GM21526 (cell line): ENCODE data around the gene ABCC4.
"Not testable (repeated sequence)": the region's sequence is repeated elsewhere in the genome, so short reads cannot be mapped to it uniquely, and the experiment has no call there.

ENCODE experiments used
- ATAC-seq: cut with Tn5 transposase; IDR thresholded peaks from one replicate; pipeline ENCODE4 v1.9.1; 2021; ENCODE audit warnings: moderate library complexity; ENCODE audit not compliant: unreplicated experiment, low FRiP score

The ABCC4 gene

DNA sequence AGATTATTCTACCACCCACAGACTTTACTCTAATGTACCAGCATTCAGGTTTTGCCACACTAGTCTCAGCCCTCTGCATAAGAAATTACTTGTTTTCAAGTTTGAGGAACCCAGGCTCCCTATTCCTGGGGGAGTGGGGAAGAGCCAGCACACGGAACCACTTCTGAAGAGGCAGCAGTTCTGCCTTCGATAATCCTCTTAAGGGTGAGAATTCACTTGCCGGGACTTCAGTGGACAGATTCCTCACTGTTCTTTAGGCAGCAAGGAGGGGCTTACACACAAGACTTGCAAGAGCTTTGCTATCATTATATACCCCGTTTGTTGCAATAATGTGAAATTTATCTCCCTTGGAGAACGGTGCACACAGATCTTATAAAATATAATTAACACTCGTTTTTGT, 133.1 kb downstream of the ABCC4 start:
- ATAC-seq = no peak

DNA sequence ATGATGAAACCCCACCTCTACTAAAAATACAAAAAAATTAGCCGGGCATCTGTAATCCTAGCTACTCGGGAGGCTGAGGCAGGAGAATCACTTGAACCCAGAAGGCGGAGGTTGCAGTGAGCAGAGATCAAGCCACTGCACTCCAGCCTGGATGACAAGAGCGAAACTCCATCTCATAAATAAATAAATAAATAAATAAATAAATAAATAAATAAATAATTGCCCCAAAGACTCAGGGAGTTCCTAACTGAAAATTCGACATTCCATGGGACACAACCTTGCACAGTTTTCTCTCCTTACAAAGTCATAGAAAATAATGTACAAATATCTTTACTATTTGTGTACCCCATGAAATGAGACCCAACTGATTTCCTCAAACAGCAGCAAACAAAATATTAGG, 134.2 kb downstream of the ABCC4 start:
- ATAC-seq = not testable (repeated sequence)

DNA sequence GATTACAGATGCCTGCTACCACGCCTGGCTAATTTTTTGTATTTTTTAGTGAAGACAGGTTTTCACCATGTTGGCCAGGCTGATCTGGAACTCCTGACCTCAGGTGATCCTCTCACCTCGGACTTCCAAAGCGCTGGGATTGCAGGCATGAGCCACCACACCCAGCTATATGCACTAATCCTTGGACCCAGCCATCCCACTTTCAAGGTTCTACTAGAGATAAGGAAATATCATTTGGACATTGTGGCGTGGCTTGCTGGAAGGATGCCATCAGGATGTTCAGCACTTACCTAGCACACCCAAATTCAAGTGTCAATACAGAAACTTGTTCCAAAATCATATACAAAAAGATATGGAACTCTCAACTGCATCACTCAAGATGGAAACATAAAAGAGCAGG, 136.4 kb downstream of the ABCC4 start:
- ATAC-seq = no peak

DNA sequence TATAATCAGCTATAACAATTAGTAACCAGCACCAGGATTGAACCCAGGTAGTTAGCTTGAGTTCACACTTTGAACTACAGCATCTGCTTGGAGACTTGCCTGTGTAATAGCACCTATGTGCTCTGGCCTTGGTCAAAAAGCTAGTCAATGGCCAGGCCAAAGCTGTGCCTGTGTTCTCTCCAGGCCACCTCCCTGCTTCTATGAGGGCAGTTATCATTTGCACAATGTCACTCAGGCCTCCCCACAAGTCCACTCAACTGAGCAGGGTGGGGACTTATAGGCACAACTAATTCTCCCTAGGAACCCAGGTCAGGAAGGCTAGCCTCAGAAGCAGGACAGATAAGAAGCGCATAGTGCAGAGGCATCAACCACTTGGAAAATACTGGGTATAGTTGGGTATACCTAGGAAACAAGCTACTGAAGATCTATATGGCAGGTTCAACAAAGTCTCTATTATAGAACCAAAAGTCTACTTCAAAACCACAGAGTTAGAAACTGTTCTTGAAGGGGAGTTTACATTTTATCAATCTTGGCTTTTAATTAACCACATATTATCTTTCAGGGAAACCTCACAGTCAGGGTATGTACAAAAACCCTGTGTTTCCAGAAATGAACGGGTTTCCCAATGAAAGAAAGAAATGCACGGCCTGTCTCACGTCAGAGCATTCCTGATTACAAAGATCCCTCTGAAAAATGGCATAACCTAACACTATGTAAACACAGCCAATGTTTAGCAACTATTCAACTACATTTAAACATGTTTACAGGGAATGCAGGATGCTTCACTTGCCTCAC, 140.9 kb downstream of the ABCC4 start:
- ATAC-seq = no peak

DNA sequence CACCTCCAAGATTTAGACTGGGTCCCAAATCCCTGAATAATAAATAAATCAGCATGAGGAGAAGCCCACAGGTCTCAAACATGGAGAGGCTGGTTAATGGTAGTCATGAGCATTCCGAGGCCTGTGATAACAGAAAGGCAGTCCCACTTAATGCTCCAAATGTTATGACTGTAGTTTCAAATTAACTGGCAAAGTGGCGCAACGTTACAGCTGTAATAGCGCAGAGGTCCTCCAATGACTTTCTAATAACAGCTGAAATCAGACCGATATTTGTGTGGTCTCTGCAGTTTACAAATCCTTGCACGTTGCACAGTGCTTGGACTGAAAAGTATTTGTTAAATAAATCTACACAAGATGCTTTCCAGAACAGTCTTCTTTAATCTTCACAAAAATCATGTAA, 141.8 kb downstream of the ABCC4 start:
- ATAC-seq = no peak

DNA sequence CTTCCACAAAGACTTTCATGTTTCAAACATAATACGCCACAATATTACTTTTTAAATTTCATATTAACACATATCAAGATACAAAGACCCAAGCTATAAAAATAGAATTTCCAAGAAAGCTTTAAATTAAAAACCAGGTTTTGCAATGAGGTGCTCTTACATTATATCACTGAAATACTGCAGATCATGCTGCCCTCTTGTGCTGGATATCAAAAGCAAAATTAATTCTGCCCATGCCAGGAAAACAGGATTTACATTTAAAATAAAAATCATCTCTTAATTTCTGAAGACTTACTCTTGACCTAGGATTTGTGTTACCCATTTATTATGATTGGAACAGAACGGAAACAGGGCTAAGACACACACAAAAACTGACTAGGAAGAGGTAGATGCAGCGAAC, 145.0 kb downstream of the ABCC4 start:
- no peak for ATAC-seq

DNA sequence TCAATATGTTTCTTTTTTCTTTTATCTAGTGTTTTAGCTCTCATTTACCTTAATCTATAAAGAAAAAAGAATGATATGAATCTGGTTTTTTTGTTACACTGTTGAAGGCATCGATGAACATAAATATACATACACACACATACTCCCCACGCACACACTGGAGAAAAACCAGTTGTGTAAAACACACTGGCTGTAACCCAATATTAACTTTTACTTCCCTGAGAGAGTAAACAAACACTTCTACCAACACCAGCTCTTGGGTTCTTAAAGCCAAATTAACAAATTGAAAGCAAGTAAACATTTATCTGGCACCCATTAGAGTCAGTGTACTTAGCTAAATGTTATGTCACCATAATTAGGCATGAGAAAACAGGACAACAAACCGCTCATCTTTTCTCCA, 145.7 kb downstream of the ABCC4 start:
- ATAC-seq = no peak

DNA sequence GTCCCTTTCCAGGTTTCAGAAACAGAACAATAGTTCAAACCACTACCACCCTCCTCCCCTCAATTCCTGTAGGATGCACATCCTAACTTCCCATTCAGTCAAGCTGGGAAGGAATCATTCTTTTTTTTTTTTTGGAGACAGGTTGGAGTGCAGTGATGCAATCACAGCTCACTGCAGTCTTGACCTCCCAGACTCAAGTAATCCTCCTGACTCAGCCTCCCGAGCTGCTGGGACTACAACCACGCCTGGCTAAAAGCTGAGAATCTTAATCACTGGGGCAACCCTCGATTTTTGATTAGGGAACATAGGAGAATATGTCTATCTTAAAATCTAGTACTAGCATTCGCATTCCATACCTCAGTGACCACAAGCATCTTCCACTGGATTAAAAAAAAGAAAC, 146.2 kb downstream of the ABCC4 start:
- no peak for ATAC-seq

DNA sequence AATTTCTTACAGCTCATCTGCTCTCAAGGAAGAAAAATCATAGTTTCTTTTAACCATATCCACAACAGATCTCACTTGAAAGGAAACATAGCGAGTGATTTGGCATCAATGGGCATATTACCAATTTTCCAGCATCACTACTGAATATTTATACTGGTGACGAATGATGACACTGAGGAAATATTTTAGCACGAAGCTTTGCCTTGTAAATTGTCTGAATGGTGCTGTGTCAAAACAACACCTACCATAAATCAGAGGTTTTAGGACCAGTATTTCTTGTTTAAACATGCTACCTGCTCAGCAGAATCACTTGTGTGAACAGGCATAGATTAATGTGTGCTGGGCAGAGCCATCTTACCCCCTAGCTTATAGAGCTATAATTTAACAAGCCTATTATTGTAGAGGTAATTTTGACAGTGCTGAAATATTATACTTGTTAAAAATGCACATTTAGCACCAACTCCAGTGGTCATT, 146.8 kb downstream of the ABCC4 start:
- ATAC-seq = no peak

DNA sequence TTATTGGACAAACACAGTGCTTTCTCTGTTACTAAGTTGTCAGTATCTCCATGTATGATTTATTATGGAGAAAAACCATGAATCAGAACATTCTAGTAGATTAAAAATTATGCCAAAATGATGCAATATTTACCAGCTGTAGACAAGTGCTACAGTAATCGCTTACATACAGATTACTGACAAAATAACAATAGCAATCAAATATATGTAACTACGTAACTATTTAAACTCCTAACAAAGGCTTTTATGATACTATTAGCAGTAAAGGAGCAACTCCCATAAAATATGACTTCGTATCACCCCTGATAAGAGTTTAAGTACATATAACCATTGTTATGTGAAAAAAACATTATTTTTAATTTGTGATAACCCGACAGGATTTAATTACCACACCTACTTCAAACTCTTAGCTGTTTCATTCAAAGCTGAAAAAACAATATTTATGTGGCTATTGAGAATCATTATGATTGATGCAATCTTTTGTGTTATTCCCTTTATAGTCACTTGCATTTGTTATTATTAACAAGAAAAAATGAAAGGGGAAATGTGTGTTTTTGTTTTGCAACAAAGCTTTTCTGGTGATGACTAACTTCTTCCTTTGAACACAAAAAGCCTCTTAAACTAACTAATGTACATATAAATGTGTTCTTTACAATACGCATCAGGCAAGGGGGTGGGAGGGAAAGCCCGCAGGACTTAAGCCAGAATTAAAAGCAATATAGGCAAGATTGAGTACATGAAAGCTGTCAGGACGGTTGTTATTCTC, 147.4 kb downstream of the ABCC4 start:
- no peak for ATAC-seq

DNA sequence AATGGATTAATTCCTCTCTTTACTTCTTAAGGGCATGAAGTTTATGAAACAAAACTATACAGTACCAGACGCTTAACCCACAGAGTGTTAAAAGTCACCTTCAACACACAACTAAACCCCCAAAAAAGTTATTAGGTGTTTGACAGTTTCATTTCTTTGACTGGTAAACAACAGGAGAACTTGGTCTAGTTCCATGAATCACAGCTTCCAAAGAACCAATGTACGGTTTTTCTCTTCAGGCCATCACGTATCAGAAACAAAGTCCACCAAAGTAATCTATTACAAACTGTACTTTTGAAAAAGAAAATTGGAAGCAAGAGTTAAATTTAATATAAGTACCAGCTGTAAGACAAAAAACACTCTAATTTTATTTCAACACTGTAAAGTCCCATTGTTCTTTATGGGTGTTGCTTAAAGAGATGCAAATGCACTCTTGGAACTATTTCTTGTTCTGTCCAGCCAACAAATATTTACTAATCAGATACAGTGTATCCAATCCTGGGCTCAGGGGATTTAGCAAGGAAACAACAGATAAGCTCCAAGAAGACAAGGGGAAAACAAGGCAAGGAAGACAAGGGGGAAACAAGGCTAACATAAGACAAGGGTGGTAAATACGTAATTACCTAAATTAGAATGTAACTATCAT, 149.2 kb downstream of the ABCC4 start:
- no peak for ATAC-seq

DNA sequence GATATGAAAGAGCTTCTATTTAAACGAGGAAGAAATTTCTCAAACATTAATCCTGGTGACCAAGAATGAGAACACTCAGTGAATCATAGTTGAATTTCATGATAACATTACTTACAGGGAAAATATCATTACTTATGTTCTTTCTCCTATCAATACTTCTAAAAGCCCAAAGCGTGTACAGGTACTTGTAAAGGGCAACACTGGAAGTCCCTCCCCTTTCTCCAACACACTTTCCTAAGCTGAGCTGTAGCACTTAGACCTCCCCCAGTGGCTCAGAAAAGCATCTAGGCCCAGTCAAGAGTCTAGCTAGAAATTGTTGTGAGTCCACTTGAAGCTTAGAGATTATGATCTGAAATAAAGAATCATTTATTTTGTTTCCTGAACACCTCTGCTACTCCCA, 150.7 kb downstream of the ABCC4 start:
- no peak for ATAC-seq

DNA sequence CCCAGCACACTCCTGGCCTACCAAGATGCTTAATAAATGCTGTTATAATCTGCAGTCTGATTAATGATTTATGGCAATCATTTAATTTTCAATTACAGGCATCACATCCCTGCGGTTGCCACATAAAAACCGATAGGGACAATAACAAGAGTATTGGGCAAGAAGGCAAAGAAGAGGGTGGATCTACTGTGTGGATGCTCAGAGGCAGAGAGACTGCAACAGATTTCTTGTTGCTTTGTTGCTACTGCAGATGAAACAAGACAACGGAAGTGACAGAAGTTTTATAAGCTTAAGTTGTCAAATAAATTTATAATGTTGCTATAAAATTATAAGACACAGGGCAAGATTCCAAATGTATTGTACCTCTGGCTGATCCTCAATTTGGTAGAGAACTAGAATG, 154.8 kb downstream of the ABCC4 start:
- ATAC-seq = no peak

DNA sequence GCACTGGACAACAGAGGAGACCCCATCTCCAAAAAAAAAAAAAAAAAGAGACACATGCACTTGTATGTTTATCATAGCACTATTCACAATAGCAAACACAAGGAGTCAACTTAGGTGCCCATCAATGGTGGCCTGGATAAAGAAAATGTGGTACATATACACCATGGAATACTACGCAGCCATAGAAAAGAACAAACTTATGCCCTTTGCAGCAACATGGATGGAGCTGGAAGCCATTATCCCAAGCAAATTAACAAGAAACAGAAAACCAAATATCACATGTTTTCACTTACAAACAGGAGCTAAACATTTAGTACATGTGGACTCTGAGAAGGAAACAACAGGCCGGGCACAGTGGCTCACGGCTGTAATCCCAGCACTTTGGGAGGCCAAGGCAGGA, 155.7 kb downstream of the ABCC4 start:
- ATAC-seq = no peak

DNA sequence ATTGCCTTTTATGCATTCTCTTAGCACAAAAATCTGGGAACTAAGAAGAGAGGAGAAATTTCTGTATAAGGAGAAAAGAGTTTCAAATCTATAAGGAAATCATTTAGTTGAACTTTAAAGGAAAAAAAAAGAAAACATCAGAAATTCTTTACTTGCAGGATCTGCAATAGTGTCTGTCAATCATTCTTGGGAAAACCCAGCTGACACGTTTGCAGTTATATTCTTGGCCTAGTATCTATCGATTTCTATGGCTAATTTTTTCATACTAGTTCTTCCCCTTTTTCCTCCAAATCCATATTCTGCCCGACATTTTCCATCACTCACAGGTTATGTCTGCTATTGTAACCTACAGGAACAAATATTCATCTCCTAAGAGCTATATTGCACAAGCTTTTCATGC, 160.7 kb downstream of the ABCC4 start:
- ATAC-seq = no peak

DNA sequence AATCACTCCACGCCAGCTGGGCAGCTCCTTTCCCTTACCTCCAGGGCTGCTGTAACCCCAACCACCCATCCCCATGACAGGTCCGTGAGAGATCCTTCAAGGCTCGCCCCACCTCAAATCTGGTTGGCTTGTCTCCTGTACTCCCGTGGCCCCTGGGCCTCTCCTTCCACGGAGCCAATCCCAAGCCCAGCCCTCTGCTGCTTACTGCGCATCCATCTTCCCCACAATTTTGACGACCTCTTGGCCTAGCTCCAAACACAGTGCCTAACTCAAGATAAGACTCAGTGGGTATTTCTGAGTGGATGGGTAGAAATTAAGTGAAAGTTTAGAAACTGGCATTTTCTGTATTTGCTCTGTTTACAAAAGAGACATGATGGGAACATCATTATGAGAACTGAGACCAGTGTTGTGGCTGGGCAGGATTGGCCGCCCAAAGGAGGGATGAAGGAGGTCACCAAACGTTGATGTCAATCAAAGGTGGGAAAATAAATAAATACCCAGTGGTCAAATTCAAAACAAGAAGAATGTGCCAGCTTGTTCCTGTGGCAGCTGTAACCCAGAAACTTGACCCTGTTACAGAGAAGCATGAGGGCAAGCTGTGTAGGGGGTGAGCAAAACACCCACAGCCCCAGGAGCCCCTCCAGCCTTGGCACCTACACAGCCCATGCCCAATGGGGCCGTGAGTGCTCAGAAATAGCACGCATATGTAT, 162.2 kb downstream of the ABCC4 start:
- ATAC-seq = no peak

DNA sequence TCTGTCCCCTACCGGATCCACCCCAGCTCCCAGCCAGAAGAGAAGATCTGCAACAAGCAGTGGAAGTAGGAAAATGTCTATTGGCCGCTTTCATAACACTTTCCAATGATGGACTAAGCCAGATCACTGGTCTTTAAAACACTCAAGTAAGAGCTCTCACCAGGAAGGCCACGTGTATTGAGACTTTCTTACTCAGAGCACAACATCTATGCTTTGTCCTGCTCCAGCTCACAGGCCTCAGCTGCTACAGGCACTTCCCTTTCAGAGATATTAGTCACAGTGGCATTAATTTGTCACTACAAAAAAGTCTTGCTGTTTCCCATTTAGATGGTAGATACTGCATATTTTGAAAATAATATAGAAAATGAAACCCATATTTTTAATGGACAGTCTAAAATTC, 164.2 kb downstream of the ABCC4 start:
- ATAC-seq = peak; percentile 67

DNA sequence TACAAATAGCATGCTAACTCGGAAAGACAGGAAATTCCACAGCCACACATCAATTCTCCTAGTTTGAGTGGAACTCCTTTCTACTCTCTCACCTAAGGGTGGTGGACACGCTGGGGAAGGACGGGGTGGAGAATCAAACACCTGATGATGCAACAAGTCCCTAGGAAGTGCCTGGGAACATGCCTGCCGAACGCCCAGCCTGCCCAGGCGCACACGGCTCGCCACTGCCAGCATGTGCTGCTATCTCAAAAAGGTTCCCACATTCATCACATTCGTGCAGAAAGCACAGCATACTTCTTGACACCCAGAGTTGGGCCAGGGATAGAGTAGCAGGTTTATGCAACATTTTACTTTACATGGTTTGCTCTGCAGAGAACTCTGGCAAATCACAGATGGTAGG, 164.6 kb downstream of the ABCC4 start:
- ATAC-seq = no peak

DNA sequence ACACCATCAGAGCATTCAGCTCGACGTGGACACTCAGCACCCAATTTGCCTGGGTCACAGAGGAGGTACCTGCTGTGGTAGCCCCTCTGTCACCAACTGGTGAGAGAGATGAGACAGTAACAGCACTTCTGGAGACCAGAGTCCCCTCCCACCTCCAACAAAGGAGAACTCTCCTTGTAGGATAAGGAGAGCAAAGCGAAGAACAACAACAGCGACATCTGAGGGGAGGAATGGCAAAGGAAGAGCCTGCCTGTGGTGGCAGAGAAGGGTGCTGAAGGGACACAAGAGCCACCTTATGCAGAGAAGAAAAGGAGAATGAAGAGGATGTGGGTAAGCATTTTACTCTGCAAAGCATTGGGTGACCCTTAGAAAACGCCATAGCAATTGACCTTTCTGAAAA, 167.8 kb downstream of the ABCC4 start:
- ATAC-seq = no peak

DNA sequence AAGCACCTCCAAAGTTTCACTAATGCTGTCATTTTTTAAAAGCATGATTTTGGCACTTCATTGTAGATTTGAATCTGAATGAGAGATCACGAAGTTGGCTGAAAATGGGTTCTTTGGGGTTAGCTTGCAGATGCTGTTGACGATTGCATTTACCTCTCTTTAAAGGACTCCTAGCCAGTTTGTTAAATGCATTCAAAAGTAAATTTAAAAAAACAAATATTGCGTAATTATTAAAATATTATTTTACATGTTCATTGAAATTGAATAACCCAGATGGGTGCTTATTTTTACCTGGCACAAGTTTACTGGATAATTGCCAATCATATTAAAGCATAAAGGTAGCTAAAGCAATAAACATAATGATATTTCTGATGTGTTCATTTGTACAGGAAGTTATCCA, 172.2 kb downstream of the ABCC4 start:
- ATAC-seq = no peak
